GM21390 (cell line): ENCODE results near the gene USF2.

Experiments
- ATAC-seq: cut with Tn5 transposase; IDR thresholded peaks from one replicate; pipeline ENCODE4 v1.9.1; 2021; ENCODE audit not compliant: unreplicated experiment

The USF2 gene

GRCh38 chr19:35298561-35298972 lies 29.8 kb downstream of the USF2 start:
- no peak for ATAC-seq

GRCh38 chr19:35299523-35300338 lies 31.0 kb downstream of the USF2 start:
- ATAC-seq = no peak

DNA sequence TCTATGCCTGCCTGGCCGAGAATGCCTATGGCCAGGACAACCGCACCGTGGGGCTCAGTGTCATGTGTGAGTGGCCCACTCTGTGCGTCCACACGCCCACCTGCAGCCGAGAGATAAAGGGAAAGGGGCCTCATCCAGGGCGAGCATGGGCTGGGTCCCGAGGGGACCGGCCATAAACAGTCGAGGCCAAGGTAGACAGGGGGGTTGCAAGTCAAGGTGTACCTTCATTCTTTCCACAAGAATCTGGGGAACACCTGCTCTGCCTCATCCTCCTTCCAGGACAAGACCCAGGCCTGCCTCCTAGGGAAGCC lies 31.5 kb downstream of the USF2 start:
- ATAC-seq = no peak

DNA sequence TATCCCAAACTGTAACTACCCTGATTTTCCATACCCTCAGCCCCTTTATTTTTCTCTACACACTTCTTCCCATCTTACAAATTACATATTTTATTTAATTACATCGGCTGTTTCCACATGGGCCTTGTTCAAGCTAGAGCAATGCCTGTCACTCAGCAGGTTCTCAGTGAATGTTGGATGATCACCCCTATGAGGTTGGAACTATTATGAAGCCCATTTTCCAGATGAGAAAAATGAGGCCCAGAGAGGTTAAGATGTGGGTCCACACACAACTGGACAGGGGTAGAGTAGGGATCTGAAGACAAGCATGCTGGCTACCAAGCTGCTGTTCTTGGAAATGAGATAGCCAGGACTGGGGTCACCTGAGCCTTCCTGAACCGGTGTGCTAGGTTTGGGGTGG lies 33.2 kb downstream of the USF2 start:
- ATAC-seq = no peak

- no peak for ATAC-seq
Measured at GRCh38 chr19:35302446-35302845, 33.7 kb downstream of the USF2 start.

GRCh38 chr19:35303357-35303915 lies 34.7 kb downstream of the USF2 start:
- ATAC-seq = no peak

DNA sequence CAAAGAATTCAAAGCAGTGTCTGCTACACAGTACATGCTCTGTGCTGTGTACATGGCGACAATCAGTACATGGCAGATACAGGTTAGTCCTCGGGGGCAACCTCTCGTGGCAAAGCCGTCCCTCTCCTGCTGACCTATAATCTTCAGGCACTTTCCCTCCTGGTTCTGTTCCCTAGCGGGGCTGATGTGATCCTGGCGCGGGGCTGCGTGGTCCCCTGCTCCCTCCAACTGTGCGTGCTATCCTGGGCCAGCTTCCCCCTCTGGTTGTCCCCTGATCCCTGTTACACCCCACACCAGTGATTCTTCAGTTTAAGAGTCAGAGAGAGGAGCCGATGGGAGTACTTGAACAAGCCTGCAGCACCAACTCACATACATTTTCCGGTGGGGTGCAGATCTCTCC lies 35.3 kb downstream of the USF2 start:
- ATAC-seq = no peak

DNA sequence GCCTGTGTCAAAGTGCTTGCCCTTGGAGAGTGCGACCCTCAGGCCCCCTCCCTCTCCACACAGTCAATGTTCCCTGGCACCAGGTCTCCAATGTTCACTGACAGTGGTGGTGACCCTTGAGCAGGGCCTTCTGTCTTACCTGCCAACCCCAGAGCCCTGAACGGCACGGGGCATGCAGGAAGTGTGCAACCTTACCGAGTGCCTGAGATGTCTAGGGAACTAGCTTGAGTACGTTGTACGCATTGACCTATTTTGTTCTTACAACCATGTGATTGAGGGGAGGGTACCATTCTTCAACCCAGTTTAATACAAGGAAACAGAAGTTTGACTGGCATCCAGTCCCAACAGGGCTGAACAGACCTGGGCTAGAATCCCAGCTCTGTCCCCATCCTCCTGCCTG lies 36.4 kb downstream of the USF2 start:
- no peak for ATAC-seq

DNA sequence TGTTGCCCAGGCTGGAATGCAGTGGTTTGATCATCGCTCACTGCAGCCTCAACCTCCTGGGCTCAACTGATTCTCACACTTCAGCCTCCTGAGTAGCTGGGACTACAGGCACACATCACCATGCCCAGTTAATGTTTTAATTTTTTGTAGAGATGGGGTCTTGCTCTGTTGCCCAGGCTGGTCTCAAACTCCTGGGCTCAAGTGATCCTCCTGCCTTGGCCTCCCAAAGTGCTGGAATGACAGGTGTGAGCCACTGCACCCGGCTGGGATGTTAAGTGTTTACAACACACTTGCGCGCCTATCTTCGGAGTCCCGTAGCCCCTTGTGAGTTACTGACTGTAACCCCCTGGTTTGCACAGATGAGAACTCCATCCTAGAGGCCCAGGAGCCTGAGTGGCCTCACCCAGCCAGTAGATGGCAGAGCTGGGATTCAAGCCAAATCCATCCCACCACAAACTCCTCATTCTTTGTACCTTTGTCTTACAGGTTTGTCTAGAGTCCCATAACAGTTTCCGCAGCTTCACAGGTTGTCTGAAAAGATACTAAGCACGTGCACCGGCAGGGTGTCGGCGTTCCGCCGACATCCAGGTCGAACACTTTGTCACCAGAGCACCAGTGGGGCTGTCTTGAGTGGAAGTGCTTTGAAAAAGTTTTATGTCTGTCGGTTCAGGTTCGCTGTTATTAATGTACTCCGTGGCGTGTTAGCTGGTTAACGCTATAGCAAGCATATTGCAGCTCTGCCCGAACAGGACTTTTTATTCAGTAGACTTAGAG lies 37.9 kb downstream of the USF2 start:
- ATAC-seq = no peak

DNA sequence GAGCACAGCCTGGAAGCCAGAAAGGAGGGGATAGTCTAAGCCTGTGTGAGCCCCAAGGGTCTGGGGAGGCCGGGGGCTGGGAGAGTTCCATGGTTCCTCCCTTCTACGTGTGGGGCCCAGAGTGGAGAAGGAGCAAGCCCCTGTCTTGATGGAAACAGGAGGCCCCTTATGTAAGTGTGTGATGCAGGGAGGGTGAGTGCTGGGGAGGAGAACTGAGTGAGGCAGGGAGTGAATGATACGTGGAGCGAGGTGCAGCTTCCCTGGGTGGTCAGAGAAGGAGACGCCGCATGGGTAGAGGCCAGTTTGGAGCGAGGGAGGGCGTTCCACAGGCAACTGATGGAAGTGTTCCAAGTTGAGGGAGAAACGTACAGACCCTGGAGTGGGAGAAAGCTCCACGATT lies 39.2 kb downstream of the USF2 start:
- ATAC-seq = no peak

DNA sequence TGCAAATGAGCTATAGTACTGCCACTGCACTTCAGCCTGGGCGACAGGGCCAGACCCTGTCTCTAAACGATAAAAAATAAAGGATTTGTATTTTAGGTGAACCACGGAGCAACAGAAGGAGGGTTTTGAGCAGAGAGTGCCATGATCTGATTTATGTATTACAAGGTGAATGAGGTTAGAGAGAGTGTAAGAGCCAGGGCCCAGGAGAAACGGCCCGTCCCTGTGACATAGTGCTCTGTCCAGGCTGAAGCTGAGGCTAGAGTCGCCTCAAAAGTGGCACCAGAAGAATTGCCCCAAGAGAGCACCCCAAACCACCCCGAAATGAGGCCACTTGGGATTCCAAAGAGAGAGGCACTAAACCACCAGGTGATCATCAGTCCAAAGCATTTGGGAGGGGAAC lies 40.1 kb downstream of the USF2 start:
- no peak for ATAC-seq

GRCh38 chr19:35309481-35310279 lies 40.9 kb downstream of the USF2 start:
- no peak for ATAC-seq

GRCh38 chr19:35310331-35310730 lies 41.6 kb downstream of the USF2 start:
- no peak for ATAC-seq

DNA sequence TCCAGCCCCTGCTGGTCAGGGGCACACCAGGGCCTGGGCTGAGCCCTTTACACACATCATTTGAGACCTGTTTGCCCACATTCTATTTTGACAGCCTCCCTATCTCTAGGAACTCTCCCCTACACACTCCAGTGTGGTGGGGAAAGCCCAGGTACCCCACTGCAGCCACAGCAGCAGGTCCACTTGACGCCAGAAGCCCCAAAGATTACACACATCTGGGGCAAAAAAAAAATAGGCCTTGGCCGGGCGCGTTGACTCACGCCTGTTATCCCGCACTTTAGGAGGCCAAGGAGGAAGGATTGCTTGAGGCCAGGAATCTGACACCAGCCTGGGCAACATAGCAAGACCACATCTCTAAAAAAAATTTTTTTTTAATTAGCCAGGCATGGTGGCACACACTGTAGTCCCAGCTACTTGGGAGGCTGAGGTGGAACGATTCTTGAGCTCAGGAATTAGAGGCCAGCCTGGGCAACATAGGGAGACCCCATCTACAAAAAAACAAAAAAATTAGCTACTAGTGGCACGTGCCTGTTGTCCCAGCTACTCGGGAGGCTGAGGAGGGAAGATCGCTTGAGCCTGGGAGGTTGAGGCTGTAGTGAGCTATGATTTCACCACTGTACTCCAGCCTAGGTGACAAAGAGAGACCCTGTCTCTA lies 42.2 kb downstream of the USF2 start:
- no peak for ATAC-seq

DNA sequence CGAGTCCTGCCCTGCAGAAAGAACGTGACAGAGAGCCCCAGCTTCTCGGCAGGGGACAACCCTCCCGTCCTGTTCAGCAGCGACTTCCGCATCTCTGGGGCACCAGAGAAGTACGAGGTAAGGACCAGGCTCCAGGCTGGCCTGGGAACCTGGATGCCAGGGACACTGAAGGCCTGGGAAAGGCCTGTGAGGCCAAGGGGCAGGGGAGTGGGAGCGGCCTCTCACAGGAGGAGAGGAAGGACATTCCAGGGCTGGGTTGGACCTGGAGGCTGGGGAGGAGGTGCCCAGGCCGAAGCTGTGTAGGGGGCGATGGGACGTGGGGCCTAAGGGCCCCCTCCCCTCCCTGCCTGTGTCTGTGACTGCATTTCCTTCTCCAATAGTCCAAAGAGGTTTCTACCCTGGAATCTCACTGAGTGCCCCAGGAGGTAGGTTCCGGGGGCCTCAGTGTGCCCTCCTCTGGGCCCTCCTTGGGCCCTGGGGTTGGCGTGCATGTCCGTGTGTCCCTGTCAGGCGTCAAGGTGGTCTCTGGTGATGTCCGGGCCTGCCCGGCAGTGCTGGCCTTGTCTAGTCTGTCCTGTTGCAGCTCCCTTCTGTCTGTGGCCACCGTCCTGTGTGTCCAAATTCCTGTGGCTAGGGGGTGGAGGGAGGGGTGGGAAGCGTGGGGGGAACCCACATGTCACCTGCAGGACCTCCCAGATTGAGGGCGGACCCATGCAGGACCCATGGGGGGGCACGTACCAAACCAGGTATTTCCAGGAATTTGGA lies 43.3 kb downstream of the USF2 start:
- no peak for ATAC-seq

DNA sequence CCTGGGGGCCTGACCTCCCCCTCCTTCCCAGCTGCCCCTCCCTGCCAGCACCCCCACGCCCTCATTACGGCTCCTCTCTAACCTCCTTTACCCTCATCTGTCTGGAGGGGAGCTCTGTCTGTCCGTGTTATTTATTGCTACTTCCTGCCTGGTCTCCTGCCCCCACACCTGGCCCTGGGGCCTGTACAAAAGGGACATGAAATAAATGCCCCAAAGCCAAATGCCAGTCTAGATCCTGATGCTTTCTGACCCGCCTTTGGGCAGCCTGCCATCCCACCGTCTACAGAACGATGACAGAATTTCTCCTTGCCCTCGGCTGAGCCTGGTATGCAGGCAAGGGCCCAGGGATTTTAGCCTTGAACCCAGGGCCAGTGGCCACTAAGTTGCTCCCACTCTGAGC lies 44.8 kb downstream of the USF2 start:
- no peak for ATAC-seq

GRCh38 chr19:35314031-35314430 lies 45.3 kb downstream of the USF2 start:
- ATAC-seq = no peak

GRCh38 chr19:35314858-35315470 lies 46.2 kb downstream of the USF2 start:
- ATAC-seq = no peak

DNA sequence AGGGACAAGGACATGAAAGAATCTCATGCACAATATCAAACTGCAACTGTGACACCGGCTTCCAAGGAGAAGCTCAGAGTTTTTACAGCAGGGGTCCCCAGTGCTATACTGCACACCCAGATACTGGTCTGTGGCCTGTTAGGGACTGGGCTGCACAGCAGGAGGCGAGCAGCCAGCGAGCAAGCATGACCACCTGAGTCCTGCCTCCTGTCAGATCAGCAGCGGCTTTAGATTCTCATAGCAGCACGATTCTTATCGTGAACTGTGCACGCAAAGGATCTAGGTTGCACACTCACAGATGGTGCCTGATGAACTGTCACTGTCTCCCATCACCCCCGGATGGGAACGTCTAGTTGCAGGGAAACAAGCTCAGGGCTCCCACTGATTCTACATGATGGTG lies 47.1 kb downstream of the USF2 start:
- no peak for ATAC-seq

- ATAC-seq = no peak
Measured at GRCh38 chr19:35316560-35316959, 47.8 kb downstream of the USF2 start.
